HG03565 (cell line): Measurements from ENCODE around the gene SUPT6H.
"Not testable (repeated sequence)": the region's sequence is repeated elsewhere in the genome, so short reads cannot be mapped to it uniquely, and the experiment has no call there.

Source experiments
- ATAC-seq: cut with Tn5 transposase; IDR thresholded peaks from one replicate; pipeline ENCODE4 v1.9.1; 2021; ENCODE audit warnings: mild to moderate bottlenecking, moderate library complexity; ENCODE audit not compliant: unreplicated experiment

SUPT6H gene

DNA sequence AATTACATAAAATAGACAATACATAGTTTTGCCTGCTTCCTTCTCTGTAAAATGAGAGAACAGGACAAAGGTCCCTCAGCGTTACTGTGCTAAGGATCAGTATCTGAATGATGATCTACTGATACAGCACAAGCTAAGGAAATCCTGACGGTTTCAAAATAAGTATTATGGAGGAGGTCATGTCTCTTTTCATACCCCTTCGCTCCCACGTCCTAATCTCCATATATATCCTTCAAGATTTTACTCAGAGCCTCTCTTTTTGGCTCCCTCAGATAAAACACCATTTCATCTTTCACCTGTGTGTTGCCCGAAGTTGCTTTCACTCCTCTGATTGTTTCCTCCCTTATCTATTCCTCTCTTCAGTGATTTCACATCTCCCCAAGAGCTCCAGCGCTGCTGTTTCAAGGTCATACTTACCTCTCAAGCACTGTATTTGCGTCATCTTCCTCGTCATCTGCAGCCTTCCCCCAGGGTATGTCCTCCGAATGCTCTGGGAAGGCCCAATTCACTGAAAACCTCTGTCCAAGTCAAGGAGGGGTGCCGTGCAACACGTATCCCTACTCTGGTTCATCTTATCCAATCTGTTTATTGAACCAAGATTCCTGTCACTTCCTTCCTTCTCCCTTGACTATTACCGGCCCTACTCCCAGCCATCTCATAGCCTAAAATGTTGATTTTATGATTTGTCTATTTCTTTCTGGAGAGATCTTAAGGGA lies 15.8 kb upstream of the SUPT6H start:
- no peak for ATAC-seq

DNA sequence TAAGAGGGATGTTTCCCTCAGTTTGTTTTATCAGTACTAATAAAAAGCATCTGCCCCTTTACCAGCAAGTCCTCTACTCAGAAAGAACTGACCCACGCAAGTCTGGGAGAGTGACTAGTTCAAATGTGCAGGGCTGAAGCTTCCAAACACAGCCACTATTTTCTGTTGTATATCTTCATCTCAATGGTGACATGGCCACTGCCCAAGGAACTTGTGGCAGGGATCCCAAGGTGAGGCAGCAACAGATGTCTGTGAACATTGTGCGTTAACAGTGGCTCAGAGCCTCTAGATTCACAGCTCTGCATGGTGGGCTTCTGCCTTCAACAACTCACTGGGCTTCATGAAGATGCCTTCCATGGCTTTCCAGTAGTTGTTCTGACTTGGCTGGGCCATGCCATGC lies 13.3 kb upstream of the SUPT6H start:
- ATAC-seq, result no peak

DNA sequence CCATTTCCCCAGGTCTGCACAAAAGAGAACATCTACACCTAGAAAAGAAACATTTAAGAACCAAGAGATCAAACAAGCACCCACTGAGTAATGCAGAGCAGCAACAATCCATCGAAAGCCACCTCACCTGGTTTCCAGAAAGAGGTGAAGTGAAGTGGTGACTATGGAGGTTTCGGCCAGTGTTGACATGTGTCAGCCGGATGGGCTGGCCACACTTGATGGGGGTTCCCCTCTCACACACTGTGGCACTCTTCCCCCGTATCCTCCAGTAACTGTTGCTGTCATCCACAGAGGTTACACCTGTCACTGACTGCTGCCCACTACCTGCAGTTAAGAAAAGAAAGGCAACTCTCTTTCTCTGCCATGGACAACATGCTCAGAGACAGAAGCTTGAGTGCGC lies 6.8 kb upstream of the SUPT6H start:
- no peak for ATAC-seq

DNA sequence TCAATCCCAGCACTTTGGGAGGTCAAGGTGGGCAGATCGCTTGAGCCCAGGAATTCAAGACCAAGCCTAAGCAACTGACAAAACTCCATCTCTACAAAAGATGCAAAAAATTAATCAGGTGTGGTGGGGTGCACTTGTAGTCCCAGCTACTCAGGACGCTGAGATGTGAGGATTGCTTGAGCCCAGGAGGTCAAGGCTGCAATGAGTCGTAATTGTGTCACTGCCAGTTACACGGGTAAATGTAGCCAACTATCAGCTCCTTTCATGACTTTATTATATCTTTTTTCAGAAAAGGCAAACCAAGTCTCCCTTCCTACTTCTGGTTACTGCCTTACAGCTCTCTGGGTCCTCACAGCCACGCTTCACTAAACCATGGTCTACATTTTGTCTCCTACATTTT lies 4.2 kb upstream of the SUPT6H start:
- no peak for ATAC-seq

DNA sequence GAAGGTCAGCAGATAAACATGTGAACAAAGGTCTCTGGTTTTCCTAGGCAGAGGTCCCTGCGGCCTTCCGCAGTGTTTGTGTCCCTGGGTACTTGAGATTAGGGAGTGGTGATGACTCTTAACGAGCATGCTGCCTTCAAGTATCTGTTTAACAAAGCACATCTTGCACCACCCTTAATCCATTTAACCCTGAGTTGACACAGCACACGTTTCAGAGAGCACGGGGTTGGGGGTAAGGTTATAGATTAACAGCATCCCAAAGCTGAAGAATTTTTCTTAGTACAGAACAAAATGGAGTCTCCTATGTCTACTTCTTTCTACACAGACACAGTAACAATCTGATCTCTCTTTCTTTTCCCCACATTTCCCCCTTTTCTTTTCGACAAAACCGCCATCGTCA lies 3.7 kb upstream of the SUPT6H start:
- ATAC-seq, result not testable (repeated sequence)

DNA sequence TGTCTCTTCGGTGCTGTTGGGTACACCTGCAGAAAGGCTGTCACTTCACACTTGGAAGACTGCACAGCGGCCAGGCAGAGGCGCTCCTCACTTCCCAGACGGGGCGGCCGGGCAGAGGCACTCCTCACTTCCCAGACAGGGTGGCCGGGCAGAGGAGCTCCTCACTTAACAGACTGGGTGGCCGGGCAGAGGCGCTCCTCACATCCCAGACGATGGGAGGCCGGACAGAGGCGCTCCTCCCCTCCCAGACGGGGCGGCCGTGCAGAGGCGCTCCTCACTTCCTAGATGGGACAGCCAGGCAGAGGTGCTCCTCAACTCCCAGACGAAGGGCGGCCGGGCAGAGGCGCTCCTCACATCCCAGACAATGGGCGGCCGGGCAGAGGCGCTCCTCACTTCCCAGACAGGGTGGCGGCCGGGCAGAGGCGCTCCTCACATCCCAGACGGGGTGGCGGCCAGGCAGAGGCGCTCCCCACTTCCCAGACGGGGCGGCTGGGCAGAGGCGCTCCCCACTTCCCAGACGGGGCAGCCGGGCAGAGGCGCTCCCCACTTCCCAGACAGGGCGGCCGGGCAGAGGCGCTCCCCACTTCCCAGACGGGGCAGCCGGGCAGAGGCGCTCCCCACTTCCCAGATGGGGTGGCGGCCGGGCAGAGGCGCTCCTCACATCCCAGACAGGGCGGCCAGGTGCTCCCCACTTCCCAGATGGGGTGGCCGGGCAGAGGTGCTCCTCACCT lies 3.1 kb upstream of the SUPT6H start:
- not testable (repeated sequence) for ATAC-seq

DNA sequence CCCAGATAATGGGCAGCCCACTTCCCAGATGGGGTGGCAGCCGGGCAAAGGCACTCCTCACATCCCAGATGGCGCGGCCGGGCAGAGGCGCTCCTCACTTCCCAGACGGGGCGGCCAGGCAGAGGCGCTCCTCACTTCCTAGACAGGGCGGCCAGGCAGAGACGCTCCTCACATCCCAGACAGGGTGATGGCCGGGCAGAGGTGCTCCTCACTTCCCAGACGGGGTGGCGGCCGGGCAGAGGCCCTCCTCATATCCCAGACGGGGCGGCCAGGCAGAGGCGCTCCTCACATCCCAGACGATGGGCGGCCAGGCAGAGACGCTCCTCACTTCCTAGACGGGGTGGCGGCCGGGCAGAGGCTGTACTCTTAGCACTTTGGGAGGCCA lies 2.5 kb upstream of the SUPT6H start:
- ATAC-seq, result not testable (repeated sequence)

DNA sequence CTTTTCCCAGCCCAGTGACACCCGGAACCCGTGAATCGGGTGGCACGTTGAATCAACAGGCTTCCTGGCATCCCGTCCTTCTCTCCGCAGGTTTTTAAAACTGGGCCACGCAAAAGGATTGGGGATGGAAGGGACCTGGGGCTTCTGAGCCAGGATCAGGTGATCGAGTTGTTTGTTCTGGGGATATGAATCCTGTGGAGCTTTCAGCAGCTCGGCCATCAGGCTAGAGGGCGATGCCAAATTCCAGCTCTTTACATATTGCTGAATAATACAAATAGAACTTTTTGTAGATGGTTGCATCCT lies 473 bp downstream of the SUPT6H start:
- no peak for ATAC-seq

DNA sequence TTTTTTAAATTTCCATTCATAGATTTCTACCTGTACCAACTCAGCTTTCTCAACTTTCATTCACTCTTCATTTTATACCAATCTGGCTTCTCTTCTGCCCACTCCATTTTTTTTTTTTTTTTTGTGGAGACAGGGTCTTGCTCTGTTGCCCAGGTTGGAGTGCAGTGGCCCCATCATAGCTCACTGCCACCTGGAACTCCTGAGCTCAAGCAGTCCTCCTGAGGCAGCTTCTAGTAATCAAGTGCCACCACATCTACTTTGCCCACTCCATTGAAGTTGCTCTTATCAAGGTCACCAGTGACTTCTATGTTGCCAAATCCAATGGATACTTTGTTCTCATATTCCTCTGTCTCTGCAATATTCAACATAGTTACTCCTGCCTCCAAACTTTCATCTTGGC lies 1.7 kb downstream of the SUPT6H start:
- no peak for ATAC-seq

DNA sequence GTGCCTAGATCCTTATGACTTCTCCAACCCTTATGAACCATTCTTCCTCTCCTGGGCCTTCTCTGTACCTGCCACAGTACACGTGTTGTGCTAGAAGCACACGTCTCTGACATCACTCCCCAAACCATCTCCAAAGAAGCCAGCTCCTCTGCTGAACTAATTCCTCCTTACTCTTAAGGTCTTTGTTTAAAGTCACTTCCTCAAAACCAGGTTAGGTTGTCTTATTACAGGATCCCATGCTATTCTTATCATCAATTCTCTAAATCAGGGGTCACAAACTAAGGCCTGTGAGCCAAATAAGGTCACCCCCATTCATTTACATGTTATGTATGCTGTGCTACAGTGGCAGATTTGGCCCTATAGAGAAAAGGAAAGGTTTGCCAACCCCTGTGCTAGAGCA lies 4.0 kb downstream of the SUPT6H start:
- ATAC-seq, result no peak

DNA sequence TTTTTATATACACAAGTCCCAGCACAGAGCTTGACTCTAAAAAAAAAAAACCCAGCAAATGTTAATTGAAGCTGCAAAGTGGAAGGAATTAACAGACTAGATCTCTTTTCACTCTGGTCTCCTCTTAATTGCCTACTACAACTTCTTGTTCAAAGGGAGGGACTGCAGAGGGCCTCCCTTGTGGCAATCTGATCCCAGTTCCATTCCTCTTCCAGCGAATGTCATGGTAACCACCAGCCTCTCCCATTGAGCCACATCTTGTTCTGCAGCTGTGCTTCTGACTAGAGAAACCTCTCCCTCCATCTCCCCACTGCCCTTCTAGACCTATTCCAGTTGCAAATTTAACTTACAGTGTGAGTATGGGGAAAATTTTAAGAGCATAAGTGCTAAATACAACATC lies 5.9 kb downstream of the SUPT6H start:
- no peak for ATAC-seq

DNA sequence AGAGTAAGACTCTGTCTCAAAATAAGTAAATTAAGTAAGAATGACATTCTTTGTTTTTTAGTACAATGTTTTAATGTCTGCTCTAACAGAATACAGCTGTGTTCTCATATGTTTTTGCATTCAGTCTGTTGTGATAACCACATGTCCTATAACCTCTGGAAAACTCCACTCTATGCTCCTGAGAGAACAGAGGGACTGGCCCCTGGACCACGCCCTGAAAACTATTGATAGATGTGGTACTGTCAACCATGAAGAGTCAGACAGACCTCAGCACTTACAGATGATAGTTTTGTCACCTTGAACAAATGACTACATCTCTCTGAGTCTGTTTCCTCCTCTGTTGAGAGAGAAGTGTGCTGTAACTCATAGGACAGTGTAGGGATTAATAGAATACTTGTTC lies 7.9 kb downstream of the SUPT6H start:
- ATAC-seq, result no peak

DNA sequence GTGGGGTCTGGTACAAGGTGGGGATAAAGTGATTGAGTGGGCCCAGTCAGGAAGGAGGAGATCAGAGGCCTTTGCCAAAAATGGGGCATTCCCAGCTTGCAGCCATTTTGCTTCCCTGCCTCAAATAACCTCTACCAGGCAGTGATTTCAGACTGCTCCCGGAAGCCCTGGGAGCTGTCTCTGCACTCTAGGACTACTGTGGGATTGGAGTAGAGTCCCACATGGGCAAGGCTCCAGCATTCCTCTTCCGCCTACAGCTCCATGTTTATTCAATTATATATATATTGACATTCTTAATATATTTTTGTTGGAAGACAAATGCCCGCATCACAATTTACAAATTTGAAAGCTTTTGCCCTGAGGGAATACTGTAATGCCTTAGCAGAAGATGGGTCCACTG lies 13.5 kb downstream of the SUPT6H start:
- ATAC-seq, result no peak

DNA sequence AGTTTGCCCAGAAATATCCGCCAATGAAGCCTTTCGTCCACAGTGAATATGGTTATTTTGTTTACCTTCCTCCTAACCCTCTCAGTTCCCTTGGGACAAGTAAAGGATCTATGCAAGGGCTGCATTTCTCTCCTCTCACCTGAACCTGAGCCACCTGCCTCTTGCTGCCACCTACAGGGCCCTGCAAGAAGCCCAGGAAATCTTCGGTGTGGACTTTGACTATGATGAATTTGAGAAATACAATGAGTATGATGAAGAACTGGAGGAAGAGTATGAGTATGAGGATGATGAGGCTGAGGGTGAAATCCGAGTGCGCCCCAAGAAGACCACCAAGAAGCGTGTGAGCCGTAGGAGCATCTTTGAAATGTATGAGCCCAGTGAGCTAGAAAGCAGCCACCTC lies 14.0 kb downstream of the SUPT6H start:
- no peak for ATAC-seq

DNA sequence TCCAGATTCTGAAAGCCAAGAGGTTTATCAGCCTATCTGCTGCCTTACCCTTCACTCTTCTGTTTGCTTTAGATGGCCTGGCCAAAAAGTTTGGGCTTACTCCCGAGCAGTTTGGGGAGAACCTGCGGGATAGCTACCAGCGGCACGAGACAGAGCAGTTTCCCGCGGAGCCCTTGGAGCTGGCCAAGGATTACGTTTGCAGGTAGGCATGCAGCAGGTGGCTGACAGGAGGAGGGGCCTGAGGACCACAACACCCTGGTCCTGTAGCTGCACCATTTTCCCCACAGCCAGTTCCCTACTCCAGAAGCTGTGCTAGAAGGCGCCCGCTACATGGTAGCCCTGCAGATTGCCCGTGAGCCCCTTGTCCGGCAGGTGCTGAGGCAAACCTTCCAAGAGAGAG lies 20.6 kb downstream of the SUPT6H start:
- no peak for ATAC-seq

DNA sequence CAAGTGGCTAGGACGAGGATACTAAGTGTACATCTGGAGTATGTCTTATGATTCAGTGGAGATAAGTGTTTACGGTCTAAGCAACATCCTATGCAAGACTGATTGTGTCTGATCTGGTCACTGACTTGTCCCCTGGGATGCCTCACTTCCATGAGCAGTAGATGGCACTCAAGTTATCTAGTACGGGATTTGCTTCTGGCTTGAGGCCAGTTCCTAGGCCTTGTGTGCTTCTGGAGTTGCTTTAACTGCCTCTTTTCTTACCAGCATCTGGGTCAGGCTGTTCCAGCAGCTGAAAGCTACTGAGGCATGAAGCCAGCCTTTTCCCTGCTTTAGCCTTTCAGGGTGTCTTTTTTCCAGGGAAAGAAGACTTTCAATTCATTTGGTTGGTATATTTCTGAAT lies 23.0 kb downstream of the SUPT6H start:
- ATAC-seq, result no peak

DNA sequence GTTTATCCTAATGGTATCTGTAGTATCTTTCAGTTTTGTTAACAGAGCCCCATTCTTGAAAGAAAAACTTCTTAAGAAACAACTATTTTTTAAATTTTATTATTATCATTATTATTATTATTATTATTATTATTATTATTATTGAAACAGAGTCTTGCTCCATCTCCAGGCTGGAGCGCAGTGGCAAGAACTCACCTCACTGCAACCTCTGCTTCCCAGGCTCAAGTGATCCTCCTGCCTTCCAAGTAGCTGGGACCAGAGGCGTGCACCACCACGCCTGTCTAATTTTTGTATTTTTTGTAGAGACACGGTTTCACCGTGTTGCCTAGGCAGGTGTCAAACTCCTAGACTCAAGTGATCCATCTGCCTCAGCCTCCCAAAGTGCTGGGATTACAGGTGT lies 23.4 kb downstream of the SUPT6H start:
- no peak for ATAC-seq

DNA sequence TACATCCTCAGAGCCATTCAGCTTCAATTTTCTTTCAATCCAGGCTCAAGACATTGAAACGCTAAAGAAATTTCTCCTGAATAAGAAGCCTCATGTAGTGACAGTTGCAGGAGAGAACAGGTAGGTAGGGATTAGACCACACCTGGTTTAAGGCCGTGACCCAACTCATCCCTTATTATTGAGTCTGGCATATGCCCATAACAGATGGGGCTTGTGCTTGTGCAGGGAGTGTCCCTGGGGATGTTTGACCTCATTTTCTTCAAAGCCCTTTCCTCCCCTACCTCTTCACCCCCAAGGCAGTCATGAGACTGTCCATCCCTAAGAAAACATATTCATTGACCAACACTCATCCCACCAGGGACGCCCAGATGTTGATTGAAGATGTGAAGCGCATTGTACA lies 24.3 kb downstream of the SUPT6H start:
- no peak for ATAC-seq

DNA sequence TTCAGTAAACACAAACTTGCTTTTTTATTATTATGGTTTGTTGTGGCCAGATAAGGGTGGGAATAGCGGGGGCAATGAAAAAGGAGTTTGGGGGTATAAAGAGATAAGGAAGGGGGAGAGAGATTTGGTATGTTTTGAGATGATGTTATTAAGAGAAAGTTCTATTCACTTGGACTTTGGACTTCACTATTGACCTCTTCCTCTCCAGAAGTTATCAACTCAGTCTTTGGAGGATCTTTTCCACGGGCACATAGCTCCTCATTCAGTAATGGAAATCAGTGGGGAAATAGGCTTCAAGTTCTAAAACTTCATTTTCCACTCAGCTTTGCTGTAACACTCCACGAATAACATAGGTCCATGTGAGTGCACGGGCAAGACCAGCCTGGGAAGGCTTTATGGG lies 26.5 kb downstream of the SUPT6H start:
- ATAC-seq, result no peak

DNA sequence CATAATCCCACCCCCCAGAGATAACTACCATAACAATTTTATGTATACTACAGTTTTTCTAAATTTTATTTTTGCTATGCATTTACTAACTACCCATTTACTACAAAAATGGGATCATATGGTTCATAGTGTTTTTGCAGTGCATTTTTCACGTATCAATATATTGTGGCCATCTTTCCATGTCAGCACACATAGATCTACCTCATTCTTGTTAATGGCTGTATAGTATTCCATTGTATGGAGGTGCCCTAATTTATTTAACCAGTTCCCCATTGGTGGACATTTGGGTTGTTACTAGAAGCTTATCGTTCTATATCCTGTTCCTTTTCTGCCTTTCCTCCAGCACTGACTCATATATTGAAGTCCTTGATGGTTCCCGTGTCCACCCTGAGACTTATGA lies 27.0 kb downstream of the SUPT6H start:
- ATAC-seq, result no peak

DNA sequence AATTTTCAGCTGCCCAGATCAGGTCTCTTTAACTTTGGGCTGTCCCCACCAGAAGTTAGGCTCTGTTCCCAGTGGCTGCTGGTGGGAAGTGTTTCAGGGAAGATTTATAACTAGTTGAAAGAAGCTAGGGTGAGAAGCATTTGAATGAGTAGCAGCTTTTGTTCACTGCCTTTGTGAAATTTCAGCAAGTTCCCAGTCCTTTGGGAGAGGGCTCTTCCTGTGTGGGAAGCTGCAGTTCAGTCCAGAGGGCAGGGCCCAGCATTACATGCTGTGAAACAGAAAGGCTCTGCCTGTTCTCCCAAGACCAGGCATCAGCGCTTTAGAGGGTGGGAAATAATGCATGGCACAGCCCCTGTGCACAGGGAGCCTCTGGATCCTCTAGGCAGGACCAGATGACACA lies 31.9 kb downstream of the SUPT6H start:
- no peak for ATAC-seq

DNA sequence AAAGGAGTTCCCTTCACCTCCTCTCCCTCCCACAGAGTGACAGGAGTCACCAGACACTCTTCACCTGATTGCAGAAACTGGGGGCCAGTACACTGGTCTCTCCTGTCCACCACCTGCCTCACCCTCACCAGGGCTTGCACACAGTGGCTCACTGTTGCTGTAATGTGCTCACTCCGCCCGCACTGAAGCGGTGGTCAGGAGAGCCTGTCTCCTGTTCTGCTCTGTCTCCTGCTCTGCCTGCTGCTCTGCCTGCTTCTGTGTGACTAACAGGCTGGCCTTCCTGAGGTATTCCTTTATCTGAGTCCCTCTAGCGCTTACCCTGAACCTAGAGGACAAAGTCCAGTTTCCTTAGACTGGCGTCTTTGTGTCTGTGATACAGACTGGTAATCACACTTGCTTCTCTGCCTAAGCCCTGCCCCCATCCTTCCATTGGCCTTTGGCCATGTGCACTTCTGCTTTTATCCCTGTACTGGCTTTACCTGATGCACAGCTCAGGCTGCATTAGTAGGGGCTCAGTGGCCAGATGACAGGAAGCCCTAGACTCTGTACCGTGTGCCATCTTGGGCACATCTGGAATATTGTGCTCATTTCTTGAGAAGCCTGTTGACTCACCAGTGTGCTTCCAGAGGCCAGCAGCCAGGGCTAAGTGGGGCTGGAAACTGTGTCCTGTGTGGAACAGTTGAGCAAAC lies 36.4 kb downstream of the SUPT6H start:
- ATAC-seq, result no peak
